NCI-H146 treated with DMSO at 0.1 percent for 48 hours (cell line): Measurements from ENCODE around the gene AARSD1.
"Not testable (repeated sequence)": the region's sequence is repeated elsewhere in the genome, so short reads cannot be mapped to it uniquely, and the experiment has no call there.

Experiments used
- DNase-seq: peaks from one replicate; lab custom pipeline; 2025; ENCODE audit not compliant: unreplicated experiment; lab: John Stamatoyannopoulos, UW

The AARSD1 gene

GRCh38 chr17:42964161-42964932 lies at the start of gene AARSD1:
Gene AARSD1 (minus strand): TSS chr17:42964454. CDS start chr17:42964440, 14 bp downstream.
- peak; percentile 83 for DNase-seq

- DNase-seq: no peak
Measured at GRCh38 chr17:43013296-43013695, 49.0 kb upstream of the AARSD1 start.

- DNase-seq: no peak
Measured at GRCh38 chr17:43011728-43012472, 47.6 kb upstream of the AARSD1 start.

GRCh38 chr17:43010667-43011308 lies 46.5 kb upstream of the AARSD1 start:
- no peak for DNase-seq

- peak; percentile 33 for DNase-seq
Measured at GRCh38 chr17:43006639-43007551, 42.6 kb upstream of the AARSD1 start, which contains the start of gene IFI35. Gene IFI35 (plus strand): TSS chr17:43006784. CDS start chr17:43006948, 164 bp downstream.

GRCh38 chr17:43003542-43004172 lies 39.4 kb upstream of the AARSD1 start:
- DNase-seq: no peak

- not testable (repeated sequence) for DNase-seq
Measured at GRCh38 chr17:43000894-43001293, 36.6 kb upstream of the AARSD1 start.

- no peak for DNase-seq
Measured at GRCh38 chr17:42999003-42999525, 34.8 kb upstream of the AARSD1 start.

GRCh38 chr17:42997984-42998938 lies 34.0 kb upstream of the AARSD1 start, which contains the start of gene RPL27:
Gene RPL27 (plus strand): TSS chr17:42998419. CDS start chr17:42998751, 332 bp downstream.
- DNase-seq: peak; percentile 98

- no peak for DNase-seq
Measured at GRCh38 chr17:42997390-42997983, 33.2 kb upstream of the AARSD1 start.

- not testable (repeated sequence) for DNase-seq
Measured at GRCh38 chr17:42993913-42994312, 29.7 kb upstream of the AARSD1 start.

- no peak for DNase-seq
Measured at GRCh38 chr17:42992872-42993271, 28.6 kb upstream of the AARSD1 start.

- no peak for DNase-seq
Measured at GRCh38 chr17:42991471-42991870, 27.2 kb upstream of the AARSD1 start.

- DNase-seq: no peak
Measured at GRCh38 chr17:42989726-42990652, 25.7 kb upstream of the AARSD1 start.

GRCh38 chr17:42989141-42989540 lies 24.9 kb upstream of the AARSD1 start:
- no peak for DNase-seq

GRCh38 chr17:42985225-42985624 lies 21.0 kb upstream of the AARSD1 start:
- DNase-seq: no peak

- DNase-seq: no peak
Measured at GRCh38 chr17:42982266-42982665, 18.0 kb upstream of the AARSD1 start.
